Gastroesophageal sphincter (tissue), 4 donors: ENCODE measurements around the gene TMEM145. TPM values are rescaled to one million over a fixed set of nuclear protein-coding genes. Genes with fewer than 3 reads are reported as not detected.

Source experiments
- ATAC-seq: fragments of 150-250 bp; one replicate; pipeline ENCODE4 v1.9.1; 2016; ENCODE audit warnings: mild to moderate bottlenecking, moderate library complexity
- H3K27ac ChIP-seq, 4 donors: fragments of 200-600 bp; sonication (generic) in 3 of 4; 1 replicate in 3 of 4; 2 replicates in 1 of 4; pipeline ENCODE4 v1.5.1; 2016 to 2019
- H3K27me3 ChIP-seq: fragments of 200-600 bp; sonication (generic); one replicate; pipeline ENCODE4 v1.5.1; 2019
- H3K36me3 ChIP-seq, 2 donors: fragments of 200-600 bp; sonication (generic); one replicate each; pipeline ENCODE4 v1.5.1; 2019; ENCODE audit warnings: control low read depth in 1 of 2
- H3K4me1 ChIP-seq, 3 donors: fragments of 200-600 bp; sonication (generic); 1 replicate in 2 of 3; 2 replicates in 1 of 3; pipeline ENCODE4 v1.5.1; 2016 to 2019; ENCODE audit warnings: control low read depth in 2 of 3
- H3K4me3 ChIP-seq, 2 donors: fragments of 200-600 bp; sonication (generic); one replicate each; pipeline ENCODE4 v1.5.1; 2019; ENCODE audit warnings: mild to moderate bottlenecking in 1 of 2, moderate library complexity in 1 of 2
- H3K9me3 ChIP-seq, 3 donors: fragments of 200-600 bp; sonication (generic); one replicate each; pipeline ENCODE4 v1.5.1; 2017 to 2019; ENCODE audit warnings: control low read depth in 2 of 3
- EP300 ChIP-seq: sonication (generic); formaldehyde crosslinking; IDR thresholded peaks from one replicate; pipeline ENCODE4 v1.6.1; 2017; ENCODE audit warnings: antibody characterized with exemption, mild to moderate bottlenecking
- POLR2A ChIP-seq, 2 donors: fragments of 450-650 bp; IDR thresholded peaks; one replicate each; pipeline ENCODE4 v1.6.1; 2017; ENCODE audit warnings: antibody characterized with exemption in 2 of 2, mild to moderate bottlenecking in 2 of 2, moderate library complexity in 1 of 2
- POLR2AphosphoS5 ChIP-seq: sonication (generic); formaldehyde crosslinking; IDR thresholded peaks from one replicate; pipeline ENCODE4 v1.6.1; 2017; ENCODE audit warnings: antibody characterized with exemption
- WGBS, 2 donors: methylation state at CpG; one replicate each; pipeline ENCODE4 v1.1.5; 2018; ENCODE audit warnings: low coverage in 1 of 2; 5-methylcytosine and 5-hydroxymethylcytosine counted together
- total RNA-seq, 4 donors: library from RNA; depleted of rRNA; stranded (reverse); fragments of >200 nt; gene quantifications; one replicate each; pipeline ENCODE4 v1.1.0, GENCODE V29; 2016
- TF ChIP-seq, protein P1 (sequence below), 4 experiments: fragments of 200-600 bp in 2 of 4; fragments of 450-650 bp in 2 of 4; sonication (generic) in 1 of 4; IDR thresholded peaks; one replicate each; pipeline ENCODE4 v1.5.1; 2017 to 2019; ENCODE audit warnings: antibody characterized with exemption in 4 of 4, mild to moderate bottlenecking in 2 of 4, moderate library complexity in 2 of 4

Gene TMEM145
- total RNA-seq, 4 donors from 2014 or later, result 0.27 TPM; not detected in 3

GRCh38 chr19:42352301-42353259 lies 39.5 kb downstream of the TMEM145 start:
- Histone ChIP-seq H3K27me3 (no peaks in the 10 kb centered on the region), H3K4me1 (no peaks in the 10 kb centered on the region), H3K36me3 (peaks cover 0 to 97% of the 10 kb centered on the region in 2 donors), H3K27ac (no peak overlapping the region), H3K9me3 (no peaks in the 10 kb centered on the region), H3K4me3 (no peak overlapping the region)
- no peak for ATAC-seq
- WGBS, 2 donors, result 80% methylated on average over 2 to 7 of the region's 31 CpGs
- TF ChIP-seq, protein P1, sequence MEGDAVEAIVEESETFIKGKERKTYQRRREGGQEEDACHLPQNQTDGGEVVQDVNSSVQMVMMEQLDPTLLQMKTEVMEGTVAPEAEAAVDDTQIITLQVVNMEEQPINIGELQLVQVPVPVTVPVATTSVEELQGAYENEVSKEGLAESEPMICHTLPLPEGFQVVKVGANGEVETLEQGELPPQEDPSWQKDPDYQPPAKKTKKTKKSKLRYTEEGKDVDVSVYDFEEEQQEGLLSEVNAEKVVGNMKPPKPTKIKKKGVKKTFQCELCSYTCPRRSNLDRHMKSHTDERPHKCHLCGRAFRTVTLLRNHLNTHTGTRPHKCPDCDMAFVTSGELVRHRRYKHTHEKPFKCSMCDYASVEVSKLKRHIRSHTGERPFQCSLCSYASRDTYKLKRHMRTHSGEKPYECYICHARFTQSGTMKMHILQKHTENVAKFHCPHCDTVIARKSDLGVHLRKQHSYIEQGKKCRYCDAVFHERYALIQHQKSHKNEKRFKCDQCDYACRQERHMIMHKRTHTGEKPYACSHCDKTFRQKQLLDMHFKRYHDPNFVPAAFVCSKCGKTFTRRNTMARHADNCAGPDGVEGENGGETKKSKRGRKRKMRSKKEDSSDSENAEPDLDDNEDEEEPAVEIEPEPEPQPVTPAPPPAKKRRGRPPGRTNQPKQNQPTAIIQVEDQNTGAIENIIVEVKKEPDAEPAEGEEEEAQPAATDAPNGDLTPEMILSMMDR (IDR thresholded peaks at IDR 0.05), result no peak
- no peak for TF ChIP-seq EP300
- TF ChIP-seq POLR2A (IDR thresholded peaks at IDR 0.05), result no peak
- TF ChIP-seq POLR2AphosphoS5, result no peak

GRCh38 chr19:42353341-42354015 lies 40.4 kb downstream of the TMEM145 start:
- peaks cover 0 to 97% of the 10 kb centered on the region in 2 donors for H3K36me3 ChIP-seq
- TF ChIP-seq EP300 (no peak), POLR2AphosphoS5 (no peak), POLR2A (IDR thresholded peaks at IDR 0.05) (no peak)
- TF ChIP-seq, protein P1 (IDR thresholded peaks at IDR 0.05), result no peak
- no peak for ATAC-seq

DNA sequence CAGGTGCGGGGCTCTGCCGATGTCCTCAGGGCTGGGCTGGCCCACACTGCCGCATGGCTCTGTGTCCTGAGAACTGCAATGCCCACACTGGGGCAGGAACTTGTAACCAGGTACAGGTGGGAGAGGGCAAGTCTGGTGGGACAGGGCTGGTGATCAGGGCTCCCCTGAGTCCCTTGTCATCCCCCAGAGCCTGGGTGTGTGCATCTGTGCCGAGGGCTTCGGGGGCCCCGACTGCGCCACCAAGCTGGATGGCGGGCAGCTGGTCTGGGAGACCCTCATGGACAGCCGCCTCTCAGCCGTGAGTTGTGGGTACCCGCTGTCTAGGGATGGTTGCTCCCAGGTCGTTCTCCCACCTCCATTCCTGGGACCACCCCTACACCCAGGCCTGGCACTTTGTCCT lies 42.8 kb downstream of the TMEM145 start:
- Histone ChIP-seq H3K36me3 (peaks cover 0 to 99% of the 10 kb centered on the region in 2 donors), H3K9me3 (no peaks in the 10 kb centered on the region), H3K27me3 (no peaks in the 10 kb centered on the region), H3K4me1 (no peaks in the 10 kb centered on the region), H3K4me3 (no peak overlapping the region), H3K27ac (no peak overlapping the region)
- ATAC-seq, result no peak
- no CpG with 5 or more reads among the region's 12 CpGs for WGBS, 2 donors
- TF ChIP-seq EP300 (no peak), POLR2AphosphoS5 (no peak), POLR2A (IDR thresholded peaks at IDR 0.05) (no peak)
- TF ChIP-seq, protein P1 (IDR thresholded peaks at IDR 0.05), result no peak

More at GRCh38 chr19:42353341-42354015, 40.4 kb downstream of the TMEM145 start:
- WGBS, 2 donors, result 85 to 100% methylated on average over 1 to 5 of the region's 29 CpGs
- Histone ChIP-seq H3K4me1 (no peaks in the 10 kb centered on the region), H3K4me3 (no peak overlapping the region), H3K27ac (no peak overlapping the region), H3K27me3 (no peaks in the 10 kb centered on the region), H3K9me3 (no peaks in the 10 kb centered on the region)

DNA sequence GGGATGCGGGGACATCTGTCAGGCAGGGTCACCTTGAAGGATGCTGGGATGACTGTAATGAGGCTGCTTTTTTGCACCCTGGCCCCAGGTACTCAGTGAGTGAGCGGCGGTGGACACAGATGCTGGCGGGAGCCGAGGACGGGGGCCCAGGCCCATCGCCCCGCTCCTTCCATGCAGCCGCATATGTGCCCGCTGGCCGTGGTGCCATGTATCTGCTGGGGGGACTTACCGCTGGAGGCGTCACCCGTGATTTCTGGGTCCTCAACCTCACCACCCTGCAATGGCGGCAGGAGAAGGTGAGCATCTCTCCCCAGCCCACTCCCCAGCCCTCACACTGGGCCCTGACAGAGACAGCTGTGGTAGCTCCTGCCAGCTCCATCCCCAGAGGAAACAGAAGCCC lies 43.6 kb downstream of the TMEM145 start:
- Histone ChIP-seq H3K36me3 (peaks cover 0 to 99% of the 10 kb centered on the region in 2 donors), H3K27ac (no peak overlapping the region), H3K4me3 (no peak overlapping the region), H3K4me1 (no peaks in the 10 kb centered on the region), H3K27me3 (no peaks in the 10 kb centered on the region), H3K9me3 (no peaks in the 10 kb centered on the region)
- no peak for TF ChIP-seq EP300
- no peak for TF ChIP-seq POLR2AphosphoS5
- ATAC-seq, result no peak
- WGBS, 2 donors, result no CpG with 5 or more reads among the region's 15 CpGs

DNA sequence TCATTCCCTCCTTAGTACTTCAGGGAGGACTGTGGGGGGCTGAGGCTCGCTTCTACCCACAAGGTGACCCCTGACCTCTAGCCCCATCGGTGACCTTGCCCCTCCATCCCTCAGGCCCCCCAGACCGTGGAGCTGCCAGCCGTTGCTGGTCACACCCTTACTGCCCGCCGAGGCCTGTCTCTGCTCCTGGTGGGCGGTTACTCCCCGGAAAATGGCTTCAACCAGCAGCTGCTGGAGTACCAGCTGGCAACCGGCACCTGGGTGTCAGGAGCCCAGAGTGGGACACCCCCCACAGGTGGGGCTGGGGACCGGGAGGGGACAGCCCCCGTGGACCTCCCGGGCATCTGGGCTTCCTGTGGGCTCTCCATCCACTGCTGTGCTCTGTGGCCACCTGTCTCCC lies 44.2 kb downstream of the TMEM145 start:
- H3K27me3 ChIP-seq, result no peaks in the 10 kb centered on the region
- TF ChIP-seq POLR2A (IDR thresholded peaks at IDR 0.05), result no peak
- TF ChIP-seq, protein P1 (IDR thresholded peaks at IDR 0.05), result no peak
- no peak for TF ChIP-seq EP300
- no peak for TF ChIP-seq POLR2AphosphoS5
- no peaks in the 10 kb centered on the region for H3K4me1 ChIP-seq
- no peak for ATAC-seq
- no peak overlapping the region for H3K4me3 ChIP-seq
- no peaks in the 10 kb centered on the region for H3K9me3 ChIP-seq
- WGBS, 2 donors, result no CpG with 5 or more reads among the region's 12 CpGs
- H3K36me3 ChIP-seq, result peaks cover 0 to 99% of the 10 kb centered on the region in 2 donors
- no peak overlapping the region for H3K27ac ChIP-seq
